Hippocampal formation (tissue), 2 donors: ENCODE data around the gene TMEM11.
"Not testable (repeated sequence)": the region's sequence is repeated elsewhere in the genome, so short reads cannot be mapped to it uniquely, and the experiment has no call there.

Experiments used
- DNase-seq, 2 donors: peaks; one replicate each; lab custom pipeline; 2025; lab: John Stamatoyannopoulos, UW

Gene TMEM11

GRCh38 chr17:21211825-21212479, 2.0 kb downstream of the TMEM11 start:
- no peak for DNase-seq

- DNase-seq = no peak
Measured at GRCh38 chr17:21210411-21211076, 3.4 kb downstream of the TMEM11 start.

GRCh38 chr17:21209511-21210175, 4.3 kb downstream of the TMEM11 start:
- no peak for DNase-seq

- no peak for DNase-seq
Measured at GRCh38 chr17:21208352-21208751, 5.6 kb downstream of the TMEM11 start.

- no peak for DNase-seq
Measured at GRCh38 chr17:21204935-21205334, 9.0 kb downstream of the TMEM11 start.

- no peak for DNase-seq
Measured at GRCh38 chr17:21202512-21202911, 11.4 kb downstream of the TMEM11 start.

- DNase-seq = no peak
Measured at GRCh38 chr17:21201874-21202273, 12.1 kb downstream of the TMEM11 start.

GRCh38 chr17:21201298-21201595, 12.7 kb downstream of the TMEM11 start:
- DNase-seq = no peak

- no peak for DNase-seq
Measured at GRCh38 chr17:21200590-21201297, 13.2 kb downstream of the TMEM11 start.

GRCh38 chr17:21199856-21200255, 14.1 kb downstream of the TMEM11 start:
- no peak for DNase-seq

GRCh38 chr17:21199311-21199710, 14.7 kb downstream of the TMEM11 start:
- DNase-seq = no peak

GRCh38 chr17:21198411-21198810, 15.6 kb downstream of the TMEM11 start:
- no peak for DNase-seq

GRCh38 chr17:21196126-21196525, 17.8 kb downstream of the TMEM11 start:
- DNase-seq = no peak

GRCh38 chr17:21194703-21195102, 19.3 kb downstream of the TMEM11 start:
- DNase-seq = no peak

GRCh38 chr17:21194226-21194625, 19.7 kb downstream of the TMEM11 start:
- no peak for DNase-seq

GRCh38 chr17:21193031-21193430, 20.9 kb downstream of the TMEM11 start:
- DNase-seq = no peak

- DNase-seq = not testable (repeated sequence)
Measured at GRCh38 chr17:21192414-21192813, 21.5 kb downstream of the TMEM11 start.

- no peak for DNase-seq
Measured at GRCh38 chr17:21191698-21192097, 22.3 kb downstream of the TMEM11 start.

- DNase-seq = no peak
Measured at GRCh38 chr17:21190078-21190477, 23.9 kb downstream of the TMEM11 start.

- DNase-seq = no peak
Measured at GRCh38 chr17:21189361-21189760, 24.6 kb downstream of the TMEM11 start.

GRCh38 chr17:21186399-21187187, 27.4 kb downstream of the TMEM11 start:
- no peak for DNase-seq

- no peak for DNase-seq
Measured at GRCh38 chr17:21185061-21185460, 28.9 kb downstream of the TMEM11 start.
